Liver (tissue), 3 donors: ENCODE data around the gene FCRL6.
A peak's percentile ranks its signal among the peaks of the same experiment; 100 is the strongest.

Experiments used
- CTCF ChIP-seq: fragments of 150-350 bp; IDR thresholded peaks from 2 replicates; pipeline ENCODE4 v1.5.1; 2017; ENCODE audit warnings: improper control_type of control experiment, low read depth, low read length; ENCODE audit not compliant: missing input control
- EGR1 ChIP-seq, 2 donors: IDR thresholded peaks; 2 replicates each; pipeline ENCODE4 v1.6.1; 2016 to 2018; ENCODE audit warnings: antibody characterized with exemption in 2 of 2, low read depth in 2 of 2
- GABPA ChIP-seq, 2 donors: IDR thresholded peaks in 1 of 2; conservative IDR thresholded peaks in 1 of 2; 2 replicates each; pipeline ENCODE4 v1.6.1; 2016; ENCODE audit warnings: antibody characterized with exemption in 2 of 2, mild to moderate bottlenecking in 1 of 2, moderate library complexity in 1 of 2
- donor health status: healthy.
- donor health status: healthy.

GRCh38 chr1:159790237-159790917, 11.8 kb upstream of the FCRL6 start:
- TF ChIP-seq CTCF (peak; percentile 52), GABPA (IDR thresholded peaks at IDR 0.05 in 1 of 2, conservative IDR thresholded peaks at IDR 0.05 in 1 of 2) (no peak), EGR1 (IDR thresholded peaks at IDR 0.05; ENCODE audit: low read depth in 2 of 2) (no peak)
